ENCODE measurements around the gene GPRC5B.

- TF ChIP-seq CTCF (IDR thresholded peaks at IDR 0.05) (no peak), POLR2A (IDR thresholded peaks at IDR 0.05) (no peak)
Observed at GRCh38 chr16:19892902-19893301, 8.3 kb upstream of the GPRC5B start.

Measured in thyroid gland (tissue), 4 donors.